NCI-H2171 (cell line): ENCODE results near the gene LDLR.

Experiments
- DNase-seq: peaks from one replicate; lab custom pipeline; 2025; lab: John Stamatoyannopoulos, UW

LDLR gene

GRCh38 chr19:11089254-11090013 lies at the start of gene LDLR:
LDLR (plus strand) TSS chr19:11089463; CDS start chr19:11089549, 86 bp downstream.
- peak; percentile 88 for DNase-seq

- no peak for DNase-seq
Observed at GRCh38 chr19:11041194-11041593, 48.1 kb upstream of the LDLR start.

- DNase-seq = no peak
Observed at GRCh38 chr19:11041966-11042627, 47.2 kb upstream of the LDLR start.

DNA sequence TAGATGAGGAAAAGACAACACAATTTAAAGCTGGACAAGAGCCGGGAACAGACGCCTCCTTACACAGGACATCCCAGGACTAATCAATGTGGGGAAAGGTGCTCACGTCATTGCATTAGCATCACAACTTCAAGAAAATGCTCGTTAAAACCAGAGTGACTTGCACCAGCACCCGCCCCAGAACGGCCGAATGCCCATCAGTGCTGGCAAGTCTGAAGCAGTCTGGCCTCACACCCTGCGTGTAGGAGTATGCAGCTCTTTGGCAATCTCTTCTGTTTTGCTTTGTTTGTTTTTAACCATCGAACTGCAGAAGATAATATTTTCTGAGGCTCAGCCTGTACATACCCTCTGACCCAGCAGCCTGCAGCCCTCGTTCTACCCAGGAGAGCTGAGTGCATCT lies 44.8 kb upstream of the LDLR start:
- DNase-seq = no peak

GRCh38 chr19:11045536-11045935 lies 43.7 kb upstream of the LDLR start:
- DNase-seq = no peak

DNA sequence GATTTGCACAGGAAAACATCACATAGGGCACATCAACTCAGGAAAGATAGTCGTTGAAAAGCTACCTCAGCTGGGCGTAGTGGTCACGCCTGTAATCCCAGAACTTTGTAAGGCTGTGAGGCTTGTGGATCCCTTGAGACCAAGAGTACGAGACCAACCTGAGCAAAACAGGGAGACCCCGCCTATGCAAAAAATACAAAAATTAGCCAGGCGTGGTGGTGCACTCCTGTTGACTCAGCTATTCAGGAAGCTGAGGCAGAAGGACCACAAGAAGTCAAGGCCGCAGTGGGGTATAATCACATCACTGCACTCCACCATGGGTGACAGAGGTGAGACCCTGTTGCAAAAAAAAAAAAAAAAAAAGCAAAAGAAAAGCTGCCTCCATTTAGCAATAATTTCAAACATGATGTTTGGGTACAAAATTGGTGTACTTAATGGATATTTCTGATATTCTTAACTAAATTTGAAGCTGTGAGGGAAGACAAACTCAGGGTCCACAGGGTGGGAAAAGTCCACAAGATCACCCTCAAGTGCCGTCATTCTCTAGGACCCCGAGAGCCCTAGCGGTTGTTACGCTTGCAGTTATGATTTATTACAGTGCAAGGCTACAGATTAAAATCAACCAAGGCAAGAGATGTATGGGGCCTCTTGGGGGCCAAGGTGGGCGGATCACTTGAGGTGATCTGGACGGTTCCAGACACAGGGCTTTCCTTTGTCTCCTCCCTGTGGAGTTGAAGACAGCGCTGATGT lies 42.5 kb upstream of the LDLR start:
- no peak for DNase-seq

DNA sequence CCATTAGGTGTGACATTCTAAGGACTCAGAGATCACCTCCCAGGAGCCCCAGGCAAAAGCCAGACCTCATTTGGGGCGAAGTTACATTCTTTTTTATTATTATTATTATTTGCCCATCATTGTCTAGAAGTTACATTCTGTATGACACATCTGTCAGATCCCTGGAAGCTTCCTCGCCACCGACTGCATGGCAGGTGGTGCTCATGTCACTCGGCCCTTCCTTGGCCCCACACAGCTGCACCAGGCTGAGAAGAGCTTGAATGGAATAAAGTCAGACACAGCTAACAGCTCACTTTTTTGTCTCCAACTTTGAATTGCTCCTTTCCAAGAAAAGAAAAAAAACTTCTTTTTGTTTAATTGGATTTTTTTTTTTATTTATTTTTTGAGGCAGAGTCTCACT lies 41.4 kb upstream of the LDLR start:
- no peak for DNase-seq

DNA sequence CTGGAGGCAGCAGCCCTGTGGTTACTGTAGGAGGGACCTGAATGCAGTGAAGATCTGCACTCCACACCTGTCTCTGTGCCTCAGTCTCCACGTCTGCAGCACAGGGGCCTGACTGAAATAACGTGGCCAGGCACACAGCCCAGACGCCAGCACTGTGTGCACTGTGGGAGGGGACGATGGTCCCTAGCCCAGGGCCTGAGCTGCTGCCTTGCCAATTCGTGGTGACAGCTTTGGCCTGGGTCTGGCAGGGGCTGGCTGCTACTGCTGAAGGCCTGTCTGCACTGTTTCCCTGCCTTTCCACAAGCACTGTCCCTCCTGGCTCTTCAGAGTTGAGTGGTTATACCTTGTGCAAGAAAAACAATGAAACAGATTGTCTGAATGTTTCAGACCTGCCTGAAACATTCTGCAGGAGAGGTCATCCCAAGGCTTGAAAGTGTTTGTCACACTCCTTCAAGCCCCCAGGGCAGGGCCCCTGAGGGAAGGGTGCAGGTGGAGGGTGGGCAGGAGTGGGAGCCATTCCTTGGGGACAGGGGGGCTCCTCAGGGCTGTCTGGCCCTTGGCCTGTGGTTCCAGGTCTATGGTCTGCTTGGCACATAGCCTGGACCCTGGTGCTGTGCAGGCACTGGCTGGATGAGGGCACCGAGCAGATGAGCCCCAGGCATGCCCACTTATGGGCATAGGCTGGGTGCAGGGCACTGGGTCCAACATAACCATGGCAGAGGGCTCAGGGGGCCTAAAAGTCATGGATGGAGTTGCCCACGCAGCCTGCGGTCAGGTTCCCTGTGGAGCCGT lies 38.7 kb upstream of the LDLR start:
- DNase-seq = no peak

GRCh38 chr19:11053817-11054195 lies 35.5 kb upstream of the LDLR start:
- DNase-seq = no peak

- no peak for DNase-seq
Observed at GRCh38 chr19:11054200-11054599, 35.1 kb upstream of the LDLR start.

GRCh38 chr19:11054628-11055027 lies 34.6 kb upstream of the LDLR start:
- no peak for DNase-seq

- no peak for DNase-seq
Observed at GRCh38 chr19:11058246-11059030, 30.8 kb upstream of the LDLR start.

GRCh38 chr19:11059511-11060358 lies 29.5 kb upstream of the LDLR start:
- no peak for DNase-seq

GRCh38 chr19:11061952-11062351 lies 27.3 kb upstream of the LDLR start:
- DNase-seq = no peak

DNA sequence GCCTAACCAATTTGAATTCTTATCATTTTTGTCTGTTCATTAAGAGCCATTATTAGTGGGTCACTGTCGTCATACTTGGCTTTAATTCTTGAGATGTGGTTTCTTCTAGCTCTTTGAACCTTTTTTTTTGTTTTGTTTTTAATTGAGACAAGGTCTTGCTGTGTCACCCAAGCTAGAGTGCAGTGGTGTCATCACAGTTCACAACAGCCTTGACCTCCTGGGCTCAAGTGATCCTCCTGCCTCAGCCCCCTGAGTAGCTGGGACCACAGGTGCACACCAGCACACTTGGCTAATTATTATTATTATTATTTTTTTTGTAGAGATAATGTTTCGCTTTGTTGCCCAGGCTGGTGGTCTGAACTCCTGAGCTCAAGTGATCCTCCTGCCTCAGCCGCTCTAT lies 25.8 kb upstream of the LDLR start:
- DNase-seq = no peak

DNA sequence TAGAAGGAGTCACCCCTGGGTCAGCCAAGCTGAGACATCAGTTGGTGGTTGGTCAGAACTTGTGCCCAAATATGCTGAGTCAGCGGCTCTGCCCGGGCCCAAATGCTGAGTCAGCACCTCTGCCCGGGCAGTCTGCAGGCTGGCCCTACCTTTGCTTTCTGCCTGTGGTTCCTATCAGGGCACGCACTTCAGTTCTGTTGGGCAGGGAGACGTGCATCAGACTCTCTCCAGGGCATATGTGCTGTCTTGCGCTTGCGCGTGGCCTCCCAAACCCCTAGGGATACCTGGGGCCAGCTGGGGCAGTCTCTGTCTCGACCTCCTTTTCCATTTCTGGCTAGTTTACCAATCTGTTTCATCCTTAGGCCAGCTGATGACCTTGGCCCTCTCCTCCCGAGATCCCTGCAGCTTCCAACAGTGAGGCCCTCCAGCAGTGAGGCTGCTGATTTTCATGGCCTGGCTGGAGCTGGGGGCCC lies 24.4 kb upstream of the LDLR start:
- no peak for DNase-seq

GRCh38 chr19:11066326-11066725 lies 22.9 kb upstream of the LDLR start:
- no peak for DNase-seq

- no peak for DNase-seq
Observed at GRCh38 chr19:11067356-11068113, 21.7 kb upstream of the LDLR start.

GRCh38 chr19:11069561-11069960 lies 19.7 kb upstream of the LDLR start:
- no peak for DNase-seq

DNA sequence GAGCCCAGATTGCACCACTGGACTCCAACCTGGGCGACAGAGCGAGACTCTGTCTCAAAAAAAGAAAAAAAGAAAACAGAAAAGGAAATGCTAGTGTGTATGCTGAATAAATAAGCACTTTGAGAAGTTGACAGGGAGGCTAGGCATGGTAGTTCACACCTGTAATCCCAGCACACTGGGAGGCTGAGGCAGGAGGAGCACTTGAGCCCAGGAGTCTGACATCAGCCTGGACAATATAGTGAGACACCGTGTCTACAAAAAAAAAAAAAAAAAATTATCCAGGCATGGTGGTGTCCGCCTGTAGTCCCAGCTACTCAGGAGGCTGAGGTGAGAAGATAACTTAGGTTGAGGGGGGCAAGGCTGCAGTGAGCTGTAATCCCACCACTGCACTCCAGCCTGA lies 19.1 kb upstream of the LDLR start:
- DNase-seq = no peak
